GM23338 (cell line): ENCODE results near the gene SERPINA6. TPM values are rescaled to one million over a fixed set of nuclear protein-coding genes. Genes with fewer than 3 reads are reported as not detected.
A peak's percentile ranks its signal among the peaks of the same experiment; 100 is the strongest.

Experiments
- ATAC-seq: fragments of 200-7000 bp; cut with Tn5 transposase; 3 replicates; pipeline ENCODE4 v1.9.1; 2020
- DNase-seq: peaks from one replicate; pipeline ENCODE4 v3.0.0-alpha.2; 2015; ENCODE audit warnings: low spot score
- H2AFZ ChIP-seq: fragments of 200-600 bp; sonication (generic); 2 replicates; pipeline ENCODE4 v1.8.0; 2016; ENCODE audit warnings: antibody characterized with exemption, mild to moderate bottlenecking, moderate library complexity
- H3F3A ChIP-seq: fragments of 200-600 bp; sonication (generic); replicated peaks from 2 replicates; pipeline ENCODE4 v1.8.0; 2017; ENCODE audit warnings: antibody characterized with exemption, mixed run types, low read depth
- H3K27ac ChIP-seq: fragments of 200-600 bp; sonication (generic); 2 replicates; pipeline ENCODE4 v1.6.1; 2016; ENCODE audit warnings: low read depth
- H3K27me3 ChIP-seq: fragments of 200-600 bp; sonication (generic); 2 replicates; pipeline ENCODE4 v1.8.0; 2016; ENCODE audit warnings: mild to moderate bottlenecking, mixed run types, moderate library complexity; ENCODE audit not compliant: insufficient read depth
- H3K36me3 ChIP-seq: fragments of 200-600 bp; sonication (generic); 2 replicates; pipeline ENCODE4 v1.8.0; 2016; ENCODE audit warnings: mild to moderate bottlenecking; ENCODE audit not compliant: insufficient read depth
- H3K4me1 ChIP-seq: fragments of 200-600 bp; sonication (generic); 2 replicates; pipeline ENCODE4 v1.8.0; 2016; ENCODE audit warnings: mild to moderate bottlenecking, moderate library complexity; ENCODE audit not compliant: insufficient read depth
- H3K4me2 ChIP-seq: fragments of 200-600 bp; sonication (generic); 2 replicates; pipeline ENCODE4 v1.7.1; 2017; ENCODE audit warnings: mixed run types
- H3K4me3 ChIP-seq: fragments of 200-600 bp; sonication (generic); 2 replicates; pipeline ENCODE4 v1.6.1; 2016; ENCODE audit warnings: mixed run types
- H3K79me2 ChIP-seq: fragments of 200-600 bp; sonication (generic); replicated peaks from 2 replicates; pipeline ENCODE4 v1.8.0; 2017; ENCODE audit warnings: mild to moderate bottlenecking; ENCODE audit not compliant: insufficient read depth
- H3K9me2 ChIP-seq: fragments of 200-600 bp; sonication (generic); 2 replicates; pipeline ENCODE4 v1.8.0; 2017; ENCODE audit not compliant: insufficient read depth
- H4K20me1 ChIP-seq: fragments of 200-600 bp; sonication (generic); replicated peaks from 2 replicates; pipeline ENCODE4 v1.8.0; 2017; ENCODE audit warnings: mild to moderate bottlenecking; ENCODE audit not compliant: insufficient read depth
- H3K27ac Mint-ChIP-seq: 2 replicates; pipeline ENCODE4 v1.8.0; 2020; ENCODE audit warnings: inconsistent platforms, mild to moderate bottlenecking, moderate library complexity, mixed read lengths
- H3K27me3 Mint-ChIP-seq: 3 replicates; pipeline ENCODE4 v1.8.0; 2022; ENCODE audit warnings: low read depth, mild to moderate bottlenecking, moderate library complexity, mixed read lengths, inconsistent platforms; ENCODE audit not compliant: insufficient read depth, poor library complexity
- H3K36me3 Mint-ChIP-seq: 3 replicates; pipeline ENCODE4 v1.8.0; 2021; ENCODE audit warnings: low read depth, mild to moderate bottlenecking, inconsistent platforms, moderate library complexity, mixed read lengths
- H3K4me1 Mint-ChIP-seq: 3 replicates; pipeline ENCODE4 v1.8.0; 2020; ENCODE audit warnings: mild to moderate bottlenecking, inconsistent platforms, mixed read lengths
- H3K4me3 Mint-ChIP-seq: 3 replicates; pipeline ENCODE4 v1.8.0; 2021; ENCODE audit warnings: moderate library complexity, mild to moderate bottlenecking, inconsistent platforms, mixed read lengths
- H3K9me3 Mint-ChIP-seq: 3 replicates; pipeline ENCODE4 v1.8.0; 2020; ENCODE audit warnings: moderate library complexity, mild to moderate bottlenecking, inconsistent platforms, mixed read lengths
- EZH2 ChIP-seq: fragments of 200-600 bp; sonication (generic); IDR thresholded peaks from one replicate; pipeline ENCODE4 v1.8.0; 2017; ENCODE audit warnings: antibody characterized with exemption, mild to moderate bottlenecking, low read depth; ENCODE audit not compliant: unreplicated experiment
- EZH2phosphoT487 ChIP-seq: fragments of 200-600 bp; sonication (generic); IDR thresholded peaks from one replicate; pipeline ENCODE4 v1.8.1; 2018; ENCODE audit warnings: antibody characterized with exemption; ENCODE audit not compliant: unreplicated experiment
- JUNB ChIP-seq: IDR thresholded peaks from one replicate; pipeline ENCODE4 v1.6.1; 2016; ENCODE audit warnings: antibody characterized with exemption; ENCODE audit not compliant: unreplicated experiment
- POLR2AphosphoS5 ChIP-seq: IDR thresholded peaks from 2 replicates; pipeline ENCODE4 v1.6.1; 2016; ENCODE audit warnings: antibody characterized with exemption, low read depth
- STAT1 ChIP-seq: IDR thresholded peaks from one replicate; pipeline ENCODE4 v1.6.1; 2016; ENCODE audit warnings: antibody characterized with exemption; ENCODE audit not compliant: unreplicated experiment
- ZNF114 ChIP-seq: fragments of 250-450 bp; sonication (Bioruptor Pico); IDR thresholded peaks from 2 replicates; pipeline ENCODE4 v1.5.0; 2020; ENCODE audit warnings: mild to moderate bottlenecking, moderate library complexity
- ZNF331 ChIP-seq: fragments of 250-450 bp; sonication (Bioruptor Pico); IDR thresholded peaks from 2 replicates; pipeline ENCODE4 v1.5.0; 2020; ENCODE audit warnings: low read depth, mild to moderate bottlenecking, moderate library complexity
- long read RNA-seq: library from polyadenylated mRNA; unstranded; transcript quantifications from one replicate; pipeline ENCODE4 v2.0.0, GENCODE V29; 2020; ENCODE audit not compliant: unreplicated experiment
- polyA plus RNA-seq: library from polyadenylated mRNA; unstranded; fragments of >200 nt; fragmentation: Nextera tagmentation; extraction: Ambion mirVana; gene quantifications from 2 replicates; pipeline ENCODE4 v1.2.1, GENCODE V29; 2016
- total RNA-seq: library from RNA; depleted of rRNA; stranded (reverse); fragments of >200 nt; shearing (Covaris generic); gene quantifications from 2 replicates; pipeline ENCODE4 v1.2.3, GENCODE V29; 2014; rRNA removed
- TF ChIP-seq, protein P1 (sequence below): IDR thresholded peaks from one replicate; pipeline ENCODE4 v1.6.1; 2018; ENCODE audit warnings: antibody characterized with exemption; ENCODE audit not compliant: unreplicated experiment
- TF ChIP-seq, protein P2 (sequence below), 2 experiments: fragments of 200-600 bp in 1 of 2; sonication (generic) in 1 of 2; conservative IDR thresholded peaks; 2 replicates each; pipeline versions ENCODE4 v1.5.1 to v1.6.1; 2016 to 2017; ENCODE audit warnings: antibody characterized with exemption in 2 of 2, low read depth in 2 of 2, mild to moderate bottlenecking in 2 of 2, moderate library complexity in 1 of 2
- TF ChIP-seq, protein P3 (sequence below): fragments of 250-450 bp; sonication (Bioruptor Pico); IDR thresholded peaks from 2 replicates; pipeline ENCODE4 v1.5.0; 2020; ENCODE audit warnings: mild to moderate bottlenecking, moderate library complexity
- TF ChIP-seq, protein P4 (sequence below): IDR thresholded peaks from 2 replicates; pipeline ENCODE4 v1.6.1; 2016; ENCODE audit warnings: antibody characterized with exemption

SERPINA6 gene, protein sequence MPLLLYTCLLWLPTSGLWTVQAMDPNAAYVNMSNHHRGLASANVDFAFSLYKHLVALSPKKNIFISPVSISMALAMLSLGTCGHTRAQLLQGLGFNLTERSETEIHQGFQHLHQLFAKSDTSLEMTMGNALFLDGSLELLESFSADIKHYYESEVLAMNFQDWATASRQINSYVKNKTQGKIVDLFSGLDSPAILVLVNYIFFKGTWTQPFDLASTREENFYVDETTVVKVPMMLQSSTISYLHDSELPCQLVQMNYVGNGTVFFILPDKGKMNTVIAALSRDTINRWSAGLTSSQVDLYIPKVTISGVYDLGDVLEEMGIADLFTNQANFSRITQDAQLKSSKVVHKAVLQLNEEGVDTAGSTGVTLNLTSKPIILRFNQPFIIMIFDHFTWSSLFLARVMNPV
- total RNA-seq (not detected in 2 replicates), polyA plus RNA-seq (not detected in 2 replicates)
- long read RNA-seq, result 0 reads

DNA sequence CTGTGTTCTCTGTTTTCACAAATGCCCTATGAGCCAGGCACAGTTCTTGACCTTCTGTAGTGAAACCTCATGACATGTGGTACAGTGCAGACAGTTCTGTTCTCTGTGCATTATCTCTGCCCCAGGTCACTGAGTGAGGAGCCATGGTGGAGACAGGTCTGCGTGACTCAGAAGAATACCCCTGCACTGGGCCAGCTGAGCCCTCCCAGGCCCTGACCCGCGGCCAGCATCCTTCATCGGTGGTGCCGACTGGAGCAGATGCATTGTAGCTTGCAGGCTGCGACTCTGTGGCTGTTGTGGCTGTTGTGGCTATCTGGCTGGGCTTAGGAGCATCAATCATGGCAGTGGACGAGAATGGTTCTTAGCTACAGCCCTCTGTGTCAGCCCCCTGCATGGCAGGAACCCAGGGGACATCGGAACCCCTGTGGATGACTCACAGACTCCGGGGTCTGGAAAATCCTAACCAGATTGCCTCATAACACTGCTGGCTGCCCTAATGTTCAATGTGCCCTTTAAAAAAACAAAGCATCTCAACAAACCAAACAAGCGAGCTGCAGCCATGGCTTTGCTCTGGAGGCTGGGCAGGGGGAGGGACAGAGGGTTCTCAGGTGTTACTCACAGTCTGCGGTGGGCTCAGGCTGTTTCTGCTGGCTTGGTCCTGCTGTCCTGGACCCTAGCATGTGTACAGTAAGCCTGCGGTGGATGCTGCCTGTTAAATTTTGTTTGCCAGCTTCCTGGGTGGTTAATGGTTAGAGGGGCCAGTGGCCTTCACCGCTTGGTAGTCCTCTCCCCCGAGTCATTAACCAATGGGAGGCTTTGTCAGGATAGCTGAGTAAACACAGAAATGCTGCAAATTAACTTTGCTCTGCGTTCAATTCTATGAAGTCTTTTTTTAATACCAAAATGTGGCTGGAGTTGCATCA is at the start of gene SERPINA6:
TSS of gene SERPINA6 (minus strand) at position 689 of the 923 bp plus-strand sequence. CDS start 8,688 bp downstream, outside the sequence.
- H4K20me1 ChIP-seq, result no peaks in the 10 kb centered on the region
- H3K4me3 ChIP-seq, result no peak within 1 kb of the TSS
- H3K27me3 ChIP-seq, result no peaks in the 10 kb centered on the region
- no peak within 1 kb of the TSS for H3K4me3 Mint-ChIP-seq
- no peak for ATAC-seq
- no peak within 1 kb of the TSS for H3K27ac Mint-ChIP-seq
- H3K9me3 Mint-ChIP-seq, result no peaks in the 10 kb centered on the region
- no peaks in the 10 kb centered on the region for H3K36me3 Mint-ChIP-seq
- no peaks in the 10 kb centered on the region for H3K36me3 ChIP-seq
- H3K27ac ChIP-seq, result no peak within 1 kb of the TSS
- H2AFZ ChIP-seq, result peak within 1 kb of the TSS; percentile 56; the same call in 1 of the 2 replicates
- DNase-seq, result no peak
- H3K9me2 ChIP-seq, result no peaks in the 10 kb centered on the region
- no peak within 1 kb of the TSS for H3K4me2 ChIP-seq
- peaks cover 6% of the 10 kb centered on the region; the same call in 2 of the 3 replicates for H3K4me1 Mint-ChIP-seq
- no peaks in the 10 kb centered on the region for H3F3A ChIP-seq
- H3K4me1 ChIP-seq, result no peaks in the 10 kb centered on the region
- no peaks in the 10 kb centered on the region for H3K79me2 ChIP-seq
- peaks cover 6% of the 10 kb centered on the region for H3K27me3 Mint-ChIP-seq
- TF ChIP-seq ZNF114 (no peak), ZNF331 (CRISPR knock-in tag) (no peak), EZH2phosphoT487 (no peak), STAT1 (no peak), POLR2AphosphoS5 (no peak), EZH2 (no peak), JUNB (no peak)
- TF ChIP-seq, protein P1, sequence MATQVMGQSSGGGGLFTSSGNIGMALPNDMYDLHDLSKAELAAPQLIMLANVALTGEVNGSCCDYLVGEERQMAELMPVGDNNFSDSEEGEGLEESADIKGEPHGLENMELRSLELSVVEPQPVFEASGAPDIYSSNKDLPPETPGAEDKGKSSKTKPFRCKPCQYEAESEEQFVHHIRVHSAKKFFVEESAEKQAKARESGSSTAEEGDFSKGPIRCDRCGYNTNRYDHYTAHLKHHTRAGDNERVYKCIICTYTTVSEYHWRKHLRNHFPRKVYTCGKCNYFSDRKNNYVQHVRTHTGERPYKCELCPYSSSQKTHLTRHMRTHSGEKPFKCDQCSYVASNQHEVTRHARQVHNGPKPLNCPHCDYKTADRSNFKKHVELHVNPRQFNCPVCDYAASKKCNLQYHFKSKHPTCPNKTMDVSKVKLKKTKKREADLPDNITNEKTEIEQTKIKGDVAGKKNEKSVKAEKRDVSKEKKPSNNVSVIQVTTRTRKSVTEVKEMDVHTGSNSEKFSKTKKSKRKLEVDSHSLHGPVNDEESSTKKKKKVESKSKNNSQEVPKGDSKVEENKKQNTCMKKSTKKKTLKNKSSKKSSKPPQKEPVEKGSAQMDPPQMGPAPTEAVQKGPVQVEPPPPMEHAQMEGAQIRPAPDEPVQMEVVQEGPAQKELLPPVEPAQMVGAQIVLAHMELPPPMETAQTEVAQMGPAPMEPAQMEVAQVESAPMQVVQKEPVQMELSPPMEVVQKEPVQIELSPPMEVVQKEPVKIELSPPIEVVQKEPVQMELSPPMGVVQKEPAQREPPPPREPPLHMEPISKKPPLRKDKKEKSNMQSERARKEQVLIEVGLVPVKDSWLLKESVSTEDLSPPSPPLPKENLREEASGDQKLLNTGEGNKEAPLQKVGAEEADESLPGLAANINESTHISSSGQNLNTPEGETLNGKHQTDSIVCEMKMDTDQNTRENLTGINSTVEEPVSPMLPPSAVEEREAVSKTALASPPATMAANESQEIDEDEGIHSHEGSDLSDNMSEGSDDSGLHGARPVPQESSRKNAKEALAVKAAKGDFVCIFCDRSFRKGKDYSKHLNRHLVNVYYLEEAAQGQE, result no peak
- TF ChIP-seq, protein P2, sequence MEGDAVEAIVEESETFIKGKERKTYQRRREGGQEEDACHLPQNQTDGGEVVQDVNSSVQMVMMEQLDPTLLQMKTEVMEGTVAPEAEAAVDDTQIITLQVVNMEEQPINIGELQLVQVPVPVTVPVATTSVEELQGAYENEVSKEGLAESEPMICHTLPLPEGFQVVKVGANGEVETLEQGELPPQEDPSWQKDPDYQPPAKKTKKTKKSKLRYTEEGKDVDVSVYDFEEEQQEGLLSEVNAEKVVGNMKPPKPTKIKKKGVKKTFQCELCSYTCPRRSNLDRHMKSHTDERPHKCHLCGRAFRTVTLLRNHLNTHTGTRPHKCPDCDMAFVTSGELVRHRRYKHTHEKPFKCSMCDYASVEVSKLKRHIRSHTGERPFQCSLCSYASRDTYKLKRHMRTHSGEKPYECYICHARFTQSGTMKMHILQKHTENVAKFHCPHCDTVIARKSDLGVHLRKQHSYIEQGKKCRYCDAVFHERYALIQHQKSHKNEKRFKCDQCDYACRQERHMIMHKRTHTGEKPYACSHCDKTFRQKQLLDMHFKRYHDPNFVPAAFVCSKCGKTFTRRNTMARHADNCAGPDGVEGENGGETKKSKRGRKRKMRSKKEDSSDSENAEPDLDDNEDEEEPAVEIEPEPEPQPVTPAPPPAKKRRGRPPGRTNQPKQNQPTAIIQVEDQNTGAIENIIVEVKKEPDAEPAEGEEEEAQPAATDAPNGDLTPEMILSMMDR (conservative IDR thresholded peaks at IDR 0.05; ENCODE audit: low read depth in 2 of 2), result no peak
- TF ChIP-seq, protein P3, sequence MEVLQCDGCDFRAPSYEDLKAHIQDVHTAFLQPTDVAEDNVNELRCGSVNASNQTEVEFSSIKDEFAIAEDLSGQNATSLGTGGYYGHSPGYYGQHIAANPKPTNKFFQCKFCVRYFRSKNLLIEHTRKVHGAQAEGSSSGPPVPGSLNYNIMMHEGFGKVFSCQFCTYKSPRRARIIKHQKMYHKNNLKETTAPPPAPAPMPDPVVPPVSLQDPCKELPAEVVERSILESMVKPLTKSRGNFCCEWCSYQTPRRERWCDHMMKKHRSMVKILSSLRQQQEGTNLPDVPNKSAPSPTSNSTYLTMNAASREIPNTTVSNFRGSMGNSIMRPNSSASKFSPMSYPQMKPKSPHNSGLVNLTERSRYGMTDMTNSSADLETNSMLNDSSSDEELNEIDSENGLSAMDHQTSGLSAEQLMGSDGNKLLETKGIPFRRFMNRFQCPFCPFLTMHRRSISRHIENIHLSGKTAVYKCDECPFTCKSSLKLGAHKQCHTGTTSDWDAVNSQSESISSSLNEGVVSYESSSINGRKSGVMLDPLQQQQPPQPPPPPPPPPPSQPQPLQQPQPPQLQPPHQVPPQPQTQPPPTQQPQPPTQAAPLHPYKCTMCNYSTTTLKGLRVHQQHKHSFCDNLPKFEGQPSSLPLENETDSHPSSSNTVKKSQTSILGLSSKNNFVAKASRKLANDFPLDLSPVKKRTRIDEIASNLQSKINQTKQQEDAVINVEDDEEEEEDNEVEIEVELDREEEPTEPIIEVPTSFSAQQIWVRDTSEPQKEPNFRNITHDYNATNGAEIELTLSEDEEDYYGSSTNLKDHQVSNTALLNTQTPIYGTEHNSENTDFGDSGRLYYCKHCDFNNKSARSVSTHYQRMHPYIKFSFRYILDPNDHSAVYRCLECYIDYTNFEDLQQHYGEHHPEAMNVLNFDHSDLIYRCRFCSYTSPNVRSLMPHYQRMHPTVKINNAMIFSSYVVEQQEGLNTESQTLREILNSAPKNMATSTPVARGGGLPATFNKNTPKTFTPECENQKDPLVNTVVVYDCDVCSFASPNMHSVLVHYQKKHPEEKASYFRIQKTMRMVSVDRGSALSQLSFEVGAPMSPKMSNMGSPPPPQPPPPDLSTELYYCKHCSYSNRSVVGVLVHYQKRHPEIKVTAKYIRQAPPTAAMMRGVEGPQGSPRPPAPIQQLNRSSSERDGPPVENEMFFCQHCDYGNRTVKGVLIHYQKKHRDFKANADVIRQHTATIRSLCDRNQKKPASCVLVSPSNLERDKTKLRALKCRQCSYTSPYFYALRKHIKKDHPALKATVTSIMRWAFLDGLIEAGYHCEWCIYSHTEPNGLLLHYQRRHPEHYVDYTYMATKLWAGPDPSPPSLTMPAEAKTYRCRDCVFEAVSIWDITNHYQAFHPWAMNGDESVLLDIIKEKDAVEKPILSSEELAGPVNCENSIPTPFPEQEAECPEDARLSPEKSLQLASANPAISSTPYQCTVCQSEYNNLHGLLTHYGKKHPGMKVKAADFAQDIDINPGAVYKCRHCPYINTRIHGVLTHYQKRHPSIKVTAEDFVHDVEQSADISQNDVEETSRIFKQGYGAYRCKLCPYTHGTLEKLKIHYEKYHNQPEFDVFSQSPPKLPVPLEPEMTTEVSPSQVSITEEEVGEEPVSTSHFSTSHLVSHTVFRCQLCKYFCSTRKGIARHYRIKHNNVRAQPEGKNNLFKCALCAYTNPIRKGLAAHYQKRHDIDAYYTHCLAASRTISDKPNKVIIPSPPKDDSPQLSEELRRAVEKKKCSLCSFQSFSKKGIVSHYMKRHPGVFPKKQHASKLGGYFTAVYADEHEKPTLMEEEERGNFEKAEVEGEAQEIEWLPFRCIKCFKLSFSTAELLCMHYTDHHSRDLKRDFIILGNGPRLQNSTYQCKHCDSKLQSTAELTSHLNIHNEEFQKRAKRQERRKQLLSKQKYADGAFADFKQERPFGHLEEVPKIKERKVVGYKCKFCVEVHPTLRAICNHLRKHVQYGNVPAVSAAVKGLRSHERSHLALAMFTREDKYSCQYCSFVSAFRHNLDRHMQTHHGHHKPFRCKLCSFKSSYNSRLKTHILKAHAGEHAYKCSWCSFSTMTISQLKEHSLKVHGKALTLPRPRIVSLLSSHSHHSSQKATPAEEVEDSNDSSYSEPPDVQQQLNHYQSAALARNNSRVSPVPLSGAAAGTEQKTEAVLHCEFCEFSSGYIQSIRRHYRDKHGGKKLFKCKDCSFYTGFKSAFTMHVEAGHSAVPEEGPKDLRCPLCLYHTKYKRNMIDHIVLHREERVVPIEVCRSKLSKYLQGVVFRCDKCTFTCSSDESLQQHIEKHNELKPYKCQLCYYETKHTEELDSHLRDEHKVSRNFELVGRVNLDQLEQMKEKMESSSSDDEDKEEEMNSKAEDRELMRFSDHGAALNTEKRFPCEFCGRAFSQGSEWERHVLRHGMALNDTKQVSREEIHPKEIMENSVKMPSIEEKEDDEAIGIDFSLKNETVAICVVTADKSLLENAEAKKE (CRISPR knock-in tag), result no peak
- TF ChIP-seq, protein P4, sequence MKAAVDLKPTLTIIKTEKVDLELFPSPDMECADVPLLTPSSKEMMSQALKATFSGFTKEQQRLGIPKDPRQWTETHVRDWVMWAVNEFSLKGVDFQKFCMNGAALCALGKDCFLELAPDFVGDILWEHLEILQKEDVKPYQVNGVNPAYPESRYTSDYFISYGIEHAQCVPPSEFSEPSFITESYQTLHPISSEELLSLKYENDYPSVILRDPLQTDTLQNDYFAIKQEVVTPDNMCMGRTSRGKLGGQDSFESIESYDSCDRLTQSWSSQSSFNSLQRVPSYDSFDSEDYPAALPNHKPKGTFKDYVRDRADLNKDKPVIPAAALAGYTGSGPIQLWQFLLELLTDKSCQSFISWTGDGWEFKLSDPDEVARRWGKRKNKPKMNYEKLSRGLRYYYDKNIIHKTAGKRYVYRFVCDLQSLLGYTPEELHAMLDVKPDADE, result no peak
